NCI-H2029 (cell line): Measurements from ENCODE around the gene FLOT2.
"Not testable (repeated sequence)": the region's sequence is repeated elsewhere in the genome, so short reads cannot be mapped to it uniquely, and the experiment has no call there.

ENCODE experiments used
- DNase-seq: peaks from one replicate; lab custom pipeline; 2025; lab: John Stamatoyannopoulos, UW

FLOT2 gene

DNA sequence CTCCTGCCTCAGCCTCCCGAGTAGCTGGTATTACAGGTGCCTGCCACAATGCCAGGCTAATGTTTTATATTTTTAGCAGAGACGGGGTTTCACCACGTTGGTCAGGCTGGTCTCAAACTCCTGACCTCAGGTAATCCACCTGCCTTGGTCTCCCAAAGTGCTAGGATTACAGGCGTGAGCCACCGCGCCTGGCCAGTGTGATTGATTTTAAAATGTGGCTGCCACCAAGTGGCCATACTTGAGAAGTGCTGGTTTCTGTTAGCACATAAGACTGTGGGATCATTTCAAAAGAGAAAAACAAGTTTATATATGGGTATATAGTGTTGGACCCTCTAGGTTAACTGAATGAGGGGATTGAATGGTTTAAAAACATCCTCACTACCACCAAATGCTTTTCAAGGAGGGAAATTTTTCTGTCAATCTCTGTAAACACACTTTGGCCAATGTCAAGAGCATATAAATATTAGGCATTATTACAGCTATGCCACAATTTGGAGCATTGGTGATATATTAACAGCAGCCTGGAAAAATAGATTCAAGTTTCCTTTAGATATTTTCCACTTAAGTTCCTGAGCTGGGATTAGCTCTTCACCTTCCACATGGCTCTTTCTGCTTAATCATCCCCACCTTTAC is 18.9 kb upstream of the FLOT2 start:
- DNase-seq: peak; percentile 18

DNA sequence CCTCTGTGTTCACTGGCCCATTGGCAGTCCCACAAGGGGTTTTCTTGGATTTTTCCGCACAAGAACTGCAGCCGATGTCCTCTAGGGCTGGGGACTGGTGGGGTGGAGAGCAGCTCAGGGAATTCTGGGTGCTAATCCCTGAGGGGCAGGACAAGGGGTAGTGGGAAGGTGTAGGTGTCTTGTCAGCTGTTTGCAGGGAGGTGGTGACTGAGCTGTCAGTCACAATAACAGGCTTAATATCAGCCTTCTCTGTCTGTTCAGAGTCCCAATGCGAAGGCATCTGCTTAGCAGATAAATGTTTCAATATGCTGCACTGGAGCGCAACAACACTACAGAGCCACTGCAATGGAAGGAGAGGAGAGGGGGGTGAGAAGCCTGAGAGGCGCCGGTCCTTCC is 15.4 kb upstream of the FLOT2 start:
- DNase-seq: no peak

DNA sequence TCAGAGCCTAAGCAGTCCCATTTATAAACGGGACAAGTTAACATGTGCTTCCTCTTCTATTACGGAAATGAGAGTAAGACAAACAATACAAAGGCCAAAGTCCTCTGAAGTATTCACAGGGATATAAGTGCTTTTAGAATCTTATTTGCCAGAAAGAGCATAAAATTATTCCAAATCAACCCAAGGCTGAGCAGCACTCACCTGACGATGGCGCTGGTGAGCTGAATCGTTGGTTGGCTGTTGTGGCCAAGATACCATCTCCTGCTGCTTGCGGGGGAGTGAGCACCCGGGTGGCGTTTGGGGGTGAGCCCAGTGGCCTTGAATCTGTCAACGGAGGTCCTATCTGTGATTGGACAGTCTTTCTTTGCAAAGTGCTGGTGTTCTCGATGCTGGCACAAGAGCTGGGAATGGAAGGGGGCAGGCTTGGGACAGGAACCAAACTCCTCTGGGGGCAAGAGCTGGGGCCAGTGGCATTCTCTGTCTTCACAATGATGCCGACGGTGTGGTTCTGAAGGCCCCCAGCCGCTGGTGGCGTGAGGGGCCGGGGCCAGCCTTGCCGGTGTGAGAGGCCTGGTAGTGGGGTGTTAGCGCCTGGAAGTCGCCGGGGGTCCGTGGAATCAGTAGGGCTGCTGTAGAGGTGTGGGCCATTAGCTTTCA is 14.9 kb upstream of the FLOT2 start:
- DNase-seq: no peak

GRCh38 chr17:28911411-28912045 is 14.0 kb upstream of the FLOT2 start:
- no peak for DNase-seq

DNA sequence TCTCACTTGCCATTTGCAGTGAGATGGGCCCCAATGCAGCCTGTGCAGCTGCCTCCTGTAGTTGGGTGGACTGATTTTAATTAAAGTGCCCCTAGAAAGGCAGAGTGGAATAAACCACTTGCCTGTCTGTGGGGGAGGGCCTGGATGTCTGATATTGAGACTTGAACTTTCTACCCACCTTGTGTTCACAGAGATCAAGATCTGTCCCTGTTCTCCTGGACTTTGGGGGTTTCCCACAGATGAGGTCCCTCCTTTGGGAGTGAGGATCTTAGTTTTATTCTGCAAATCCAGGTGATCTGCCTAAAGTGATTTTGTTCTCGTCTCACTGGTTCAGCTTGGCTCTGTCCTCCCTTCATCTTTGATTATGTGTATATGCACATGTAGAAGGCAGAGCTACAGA is 13.0 kb upstream of the FLOT2 start:
- no peak for DNase-seq

GRCh38 chr17:28908640-28909167 is 11.2 kb upstream of the FLOT2 start:
- DNase-seq: no peak

GRCh38 chr17:28907709-28908475 is 10.4 kb upstream of the FLOT2 start:
- DNase-seq: no peak

GRCh38 chr17:28906706-28907438 is 9.3 kb upstream of the FLOT2 start:
- DNase-seq: no peak

DNA sequence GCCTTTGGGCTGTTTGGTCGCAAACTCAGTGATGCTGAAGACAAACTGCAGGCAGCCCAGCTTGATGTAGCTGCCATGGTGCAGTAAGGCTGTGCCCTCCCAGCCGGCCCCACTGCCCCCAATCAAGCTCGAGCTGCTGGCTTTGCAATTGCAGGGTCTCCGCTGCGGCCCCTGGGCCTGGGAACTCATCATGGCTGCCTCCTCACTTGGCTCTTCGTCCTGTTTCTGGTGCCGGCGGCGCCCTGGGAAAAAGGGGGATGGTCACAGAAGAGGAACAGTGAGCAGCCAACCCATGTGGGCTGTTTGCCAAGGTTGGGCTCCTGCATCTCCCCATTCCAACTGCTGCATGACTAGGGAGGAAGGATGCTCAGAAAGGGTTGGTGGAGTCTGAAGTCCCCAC is 8.7 kb upstream of the FLOT2 start:
- no peak for DNase-seq

DNA sequence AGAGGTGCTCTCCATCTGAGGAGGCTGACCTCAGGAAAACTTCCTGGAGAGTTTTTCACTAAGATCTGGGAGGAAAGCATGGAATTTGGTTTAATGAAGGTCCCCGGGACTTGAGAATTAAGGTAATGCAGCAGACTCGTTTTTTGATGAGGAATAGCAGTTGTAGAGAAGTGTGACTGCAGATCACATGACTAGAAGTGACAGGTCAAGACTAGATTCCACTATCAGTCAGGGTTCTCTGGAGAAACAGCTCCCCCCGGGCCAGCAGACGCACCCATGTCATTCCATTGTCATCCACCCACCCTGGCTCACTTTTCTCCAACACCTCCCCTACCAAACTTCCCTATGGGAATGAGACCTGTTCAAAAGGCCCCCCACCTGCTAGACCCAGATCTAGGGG is 7.3 kb upstream of the FLOT2 start:
- no peak for DNase-seq

- DNase-seq: not testable (repeated sequence)
These were observed 6.0 kb upstream of the FLOT2 start for GRCh38 chr17:28903546-28903841.

- DNase-seq: peak; percentile 85
These were observed 5.4 kb upstream of the FLOT2 start, which contains the start of gene DHRS13 for GRCh38 chr17:28902819-28903545. Gene DHRS13 (minus strand): TSS chr17:28903079. CDS start chr17:28902944, 135 bp downstream.

GRCh38 chr17:28901866-28902818 is 4.6 kb upstream of the FLOT2 start:
- DNase-seq: no peak

DNA sequence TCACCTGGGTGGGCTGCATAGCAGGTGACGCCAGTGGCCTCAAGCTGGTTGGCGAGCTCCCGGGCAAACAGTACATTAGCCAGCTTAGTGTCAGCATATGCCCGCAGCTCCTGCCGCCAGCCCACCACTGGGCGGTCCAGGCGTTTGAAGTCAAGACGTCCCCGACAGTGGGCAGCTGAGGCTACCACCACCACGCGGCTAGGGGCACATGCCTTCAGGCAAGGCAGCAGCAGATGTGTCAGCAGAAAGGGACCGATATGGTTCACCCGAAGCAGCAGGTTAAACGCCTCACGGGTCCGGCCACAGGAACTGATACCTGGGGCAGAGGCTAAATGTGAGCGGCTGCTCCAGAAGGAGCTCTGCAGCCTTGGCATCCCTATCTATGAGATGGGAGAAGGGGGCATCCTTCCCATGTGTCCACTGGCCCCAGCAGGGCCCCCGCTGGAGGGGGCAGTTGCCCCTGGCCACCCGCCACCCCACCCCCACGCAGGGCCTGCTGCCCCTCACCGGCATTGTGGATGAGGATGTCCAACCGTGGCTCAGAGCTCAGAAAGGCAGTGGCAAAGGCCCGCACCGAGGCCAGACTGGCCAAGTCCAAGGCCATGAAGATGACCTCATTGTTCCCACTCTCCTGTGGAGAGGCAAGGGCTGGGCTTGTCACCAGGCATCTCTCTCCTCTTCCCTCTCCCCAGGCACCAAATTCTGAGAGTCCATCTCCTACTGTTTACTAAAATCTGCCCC is 3.6 kb upstream of the FLOT2 start:
- DNase-seq: no peak

DNA sequence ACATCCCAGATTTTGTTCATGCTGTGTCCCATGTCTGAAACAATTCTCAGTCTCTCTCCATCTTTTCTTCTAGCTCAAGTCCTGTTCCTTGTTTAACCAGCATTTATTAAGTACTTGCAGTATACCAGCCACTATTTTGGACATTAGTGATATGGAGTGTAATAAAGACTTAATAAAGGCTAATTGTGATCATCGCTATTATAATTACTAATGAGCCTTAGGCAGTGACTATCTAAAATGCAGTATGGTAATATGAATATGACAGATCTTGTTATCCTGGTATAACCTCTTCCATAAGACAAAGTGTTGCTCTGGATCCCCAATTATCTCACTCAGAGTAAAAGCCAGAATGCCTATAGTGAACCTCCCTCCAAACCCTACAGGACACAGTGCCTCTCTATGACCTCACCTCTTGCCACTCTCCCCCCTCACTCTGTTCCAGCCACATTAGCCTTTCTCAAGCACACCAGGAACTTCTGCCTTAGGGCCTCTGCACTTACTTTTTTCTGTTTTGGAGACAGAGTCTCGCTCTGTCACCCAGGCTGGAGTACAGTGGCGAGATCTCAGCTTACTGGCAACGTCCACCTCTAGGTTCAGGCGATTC is 1.8 kb upstream of the FLOT2 start:
- no peak for DNase-seq

DNA sequence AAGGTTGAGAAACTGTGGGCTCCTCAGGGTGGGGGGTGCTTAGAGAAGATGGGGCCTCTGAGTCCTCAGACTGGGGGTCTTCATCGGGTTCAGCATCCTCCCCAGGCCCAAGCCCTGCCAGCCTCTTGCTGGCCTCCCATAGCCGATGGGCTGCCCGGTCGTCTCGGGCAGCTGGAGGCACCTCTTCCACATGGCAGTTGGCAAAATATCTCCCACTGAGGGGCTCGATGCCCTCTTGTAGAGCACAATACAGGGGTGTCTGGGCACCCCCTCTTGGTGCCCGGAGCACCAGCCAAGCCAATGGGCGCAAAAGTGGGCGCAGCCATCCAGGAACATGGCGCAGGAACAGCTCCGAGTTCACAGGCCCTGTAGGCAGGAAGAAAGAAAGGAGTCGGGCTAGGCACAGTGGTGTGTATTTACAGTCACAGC is 1.0 kb upstream of the FLOT2 start:
- no peak for DNase-seq

- DNase-seq: no peak
These were observed 415 bp upstream of the FLOT2 start for GRCh38 chr17:28897769-28898526.

DNA sequence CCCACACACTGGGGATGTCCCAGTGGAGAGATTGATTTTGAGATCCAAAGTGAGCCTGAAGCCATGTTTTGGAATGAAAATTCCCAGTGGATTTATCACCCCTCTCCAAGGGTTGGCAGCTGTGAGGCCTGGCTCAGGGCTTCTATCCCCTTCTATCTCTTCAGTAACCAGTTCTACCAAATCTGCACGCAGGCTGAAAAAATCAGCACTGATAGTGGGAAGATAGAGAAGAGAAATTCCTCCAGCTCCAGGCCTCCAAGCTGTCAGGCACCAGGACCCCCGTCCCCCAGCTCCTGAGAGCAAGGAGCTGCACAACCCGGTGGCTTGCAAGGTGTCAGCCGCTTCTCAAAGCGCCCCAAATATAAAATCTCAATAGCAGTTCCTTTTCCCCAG is 1.0 kb downstream of the FLOT2 start:
- DNase-seq: no peak
